K562 (cell line): ENCODE measurements around the gene PLEKHA7. TPM values are rescaled to one million over a fixed set of nuclear protein-coding genes. Genes with fewer than 3 reads are reported as not detected.

ENCODE experiments used
- ADNP ChIP-seq: fragments of 200-800 bp; sonication (Bioruptor generic); IDR thresholded peaks from 2 replicates; pipeline ENCODE4 v1.6.1; 2016; ENCODE audit warnings: missing genetic modification characterization, missing compliant biosample characterization
- CHD1 ChIP-seq: fragments of 200-600 bp; sonication (generic); IDR thresholded peaks from one replicate; pipeline ENCODE4 v1.6.1; 2012; ENCODE audit warnings: mild to moderate bottlenecking, moderate library complexity, low read length, inconsistent platforms
- ELF4 ChIP-seq: fragments of 450-650 bp; formaldehyde crosslinking; IDR thresholded peaks from 2 replicates; pipeline ENCODE4 v1.4.0; 2022; ENCODE audit warnings: missing genetic modification characterization
- NR2F6 ChIP-seq: fragments of 450-650 bp; formaldehyde crosslinking; IDR thresholded peaks from 2 replicates; pipeline ENCODE4 v1.4.0; 2020; ENCODE audit warnings: mild to moderate bottlenecking
- SMC3 ChIP-seq: conservative IDR thresholded peaks from 2 replicates; pipeline ENCODE4 v1.6.1; 2011; ENCODE audit warnings: low read depth, low read length, improper control_type of control experiment; ENCODE audit not compliant: insufficient read depth
- ZNF311 ChIP-seq: fragments of 250-450 bp; sonication (Bioruptor Pico); IDR thresholded peaks from 2 replicates; pipeline ENCODE4 v1.4.0; 2020; ENCODE audit warnings: mild to moderate bottlenecking, moderate library complexity
- polyA plus RNA-seq, 8 experiments: library from polyadenylated mRNA; depleted of rRNA in 4 of 8; stranded (reverse) in 5 of 8; unstranded in 3 of 8; fragments of >200 nt; fragmentation: Nextera tagmentation in 2 of 8; fragmentation: Illumina TruSeq in 1 of 8; extraction: Ambion mirVana in 2 of 8; extraction: Trizol in 1 of 8; gene quantifications; 2 replicates each; pipeline versions ENCODE4 v1.2.1 to v1.2.3, GENCODE V29; 2011 to 2014; ENCODE audit warnings: inconsistent platforms in 1 of 8, missing spikeins in 1 of 8
- total RNA-seq, 7 experiments: library from RNA; depleted of rRNA in 6 of 7; stranded (reverse); fragments of >200 nt in 6 of 7; fragmentation: Illumina TruSeq in 2 of 7; extraction: Trizol in 2 of 7; gene quantifications; 2 replicates each; pipeline versions ENCODE4 v1.2.1 to v1.2.3, GENCODE V29; 2011 to 2021; ENCODE audit warnings: low replicate concordance in 1 of 7
- TF ChIP-seq, protein P1 (sequence below), 2 experiments: fragments of 450-650 bp in 1 of 2; sonication (generic) in 1 of 2; formaldehyde crosslinking in 1 of 2; IDR thresholded peaks; 2 replicates each; pipeline versions ENCODE4 v1.7.1 to v1.9.0; 2016 to 2022; ENCODE audit warnings: inconsistent platforms in 1 of 2, mild to moderate bottlenecking in 1 of 2, missing genetic modification reagents in 1 of 2

Gene PLEKHA7
- total and polyA plus RNA-seq, 9 of the 15 experiments (the other 6 are each of a cell fraction or from before 2014, with no cell fraction given), result 0.06 to 0.77 (median 0.20) TPM; not detected in 1

DNA sequence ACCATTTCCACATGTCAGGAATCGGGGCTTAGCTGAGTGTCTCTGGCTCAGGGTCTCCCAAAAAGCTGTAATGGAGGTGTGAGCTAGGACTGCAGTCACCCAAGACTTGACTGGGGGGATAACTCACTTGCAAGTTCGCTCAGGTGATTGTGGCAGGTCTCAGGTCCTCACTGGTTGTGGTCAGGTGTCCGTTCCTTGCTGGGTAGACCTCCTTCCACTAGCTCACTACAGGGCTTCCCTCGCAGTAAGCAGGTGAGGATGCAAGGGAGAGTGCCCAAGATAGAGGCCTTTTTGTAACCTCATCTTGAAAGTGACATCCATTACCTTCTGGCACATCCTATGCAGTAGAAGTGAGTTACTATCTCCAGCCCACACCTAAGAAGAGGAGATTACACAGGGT lies 246.3 kb downstream of the PLEKHA7 start (continued):
- TF ChIP-seq, protein P1, sequence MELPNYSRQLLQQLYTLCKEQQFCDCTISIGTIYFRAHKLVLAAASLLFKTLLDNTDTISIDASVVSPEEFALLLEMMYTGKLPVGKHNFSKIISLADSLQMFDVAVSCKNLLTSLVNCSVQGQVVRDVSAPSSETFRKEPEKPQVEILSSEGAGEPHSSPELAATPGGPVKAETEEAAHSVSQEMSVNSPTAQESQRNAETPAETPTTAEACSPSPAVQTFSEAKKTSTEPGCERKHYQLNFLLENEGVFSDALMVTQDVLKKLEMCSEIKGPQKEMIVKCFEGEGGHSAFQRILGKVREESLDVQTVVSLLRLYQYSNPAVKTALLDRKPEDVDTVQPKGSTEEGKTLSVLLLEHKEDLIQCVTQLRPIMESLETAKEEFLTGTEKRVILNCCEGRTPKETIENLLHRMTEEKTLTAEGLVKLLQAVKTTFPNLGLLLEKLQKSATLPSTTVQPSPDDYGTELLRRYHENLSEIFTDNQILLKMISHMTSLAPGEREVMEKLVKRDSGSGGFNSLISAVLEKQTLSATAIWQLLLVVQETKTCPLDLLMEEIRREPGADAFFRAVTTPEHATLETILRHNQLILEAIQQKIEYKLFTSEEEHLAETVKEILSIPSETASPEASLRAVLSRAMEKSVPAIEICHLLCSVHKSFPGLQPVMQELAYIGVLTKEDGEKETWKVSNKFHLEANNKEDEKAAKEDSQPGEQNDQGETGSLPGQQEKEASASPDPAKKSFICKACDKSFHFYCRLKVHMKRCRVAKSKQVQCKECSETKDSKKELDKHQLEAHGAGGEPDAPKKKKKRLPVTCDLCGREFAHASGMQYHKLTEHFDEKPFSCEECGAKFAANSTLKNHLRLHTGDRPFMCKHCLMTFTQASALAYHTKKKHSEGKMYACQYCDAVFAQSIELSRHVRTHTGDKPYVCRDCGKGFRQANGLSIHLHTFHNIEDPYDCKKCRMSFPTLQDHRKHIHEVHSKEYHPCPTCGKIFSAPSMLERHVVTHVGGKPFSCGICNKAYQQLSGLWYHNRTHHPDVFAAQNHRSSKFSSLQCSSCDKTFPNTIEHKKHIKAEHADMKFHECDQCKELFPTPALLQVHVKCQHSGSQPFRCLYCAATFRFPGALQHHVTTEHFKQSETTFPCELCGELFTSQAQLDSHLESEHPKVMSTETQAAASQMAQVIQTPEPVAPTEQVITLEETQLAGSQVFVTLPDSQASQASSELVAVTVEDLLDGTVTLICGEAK (IDR thresholded peaks at IDR 0.05), result no peak
- TF ChIP-seq, protein P1 (CRISPR knock-in tag; IDR thresholded peaks at IDR 0.05), result no peak
- TF ChIP-seq ZNF311 (CRISPR knock-in tag) (no peak), ELF4 (no peak), CHD1 (no peak), ADNP (tag) (no peak), NR2F6 (CRISPR knock-in tag) (no peak), SMC3 (no peak)
